RWPE1 (cell line): ENCODE results near the gene EXOSC10.
A peak's percentile ranks its signal among the peaks of the same experiment; 100 is the strongest.

Experiments
- CTCF ChIA-PET: fragments of 350-600 bp; sonication (Branson Sonifier 250); formaldehyde crosslinking; extraction: SDS; loops from one replicate; lab custom pipeline; 2021; lab: Yijun Ruan, JAX
- POLR2A ChIA-PET: fragments of 400-600 bp; formaldehyde crosslinking; extraction: SDS; loops from one replicate; lab custom pipeline; 2020; ENCODE audit warnings: antibody characterized with exemption; ENCODE audit not compliant: low non-redundant PET; lab: Yijun Ruan, JAX
- DNase-seq: peaks from one replicate; pipeline ENCODE4 v3.0.0; 2012; ENCODE audit warnings: low spot score
- H3K27ac ChIP-seq: fragments of 450-650 bp; 2 replicates; pipeline ENCODE4 v1.5.1; 2017
- TF ChIP-seq, protein P1 (sequence below): fragments of 450-650 bp; conservative IDR thresholded peaks from 2 replicates; pipeline ENCODE4 v1.5.1; 2017; ENCODE audit warnings: low read depth, mild to moderate bottlenecking

The EXOSC10 gene

DNA sequence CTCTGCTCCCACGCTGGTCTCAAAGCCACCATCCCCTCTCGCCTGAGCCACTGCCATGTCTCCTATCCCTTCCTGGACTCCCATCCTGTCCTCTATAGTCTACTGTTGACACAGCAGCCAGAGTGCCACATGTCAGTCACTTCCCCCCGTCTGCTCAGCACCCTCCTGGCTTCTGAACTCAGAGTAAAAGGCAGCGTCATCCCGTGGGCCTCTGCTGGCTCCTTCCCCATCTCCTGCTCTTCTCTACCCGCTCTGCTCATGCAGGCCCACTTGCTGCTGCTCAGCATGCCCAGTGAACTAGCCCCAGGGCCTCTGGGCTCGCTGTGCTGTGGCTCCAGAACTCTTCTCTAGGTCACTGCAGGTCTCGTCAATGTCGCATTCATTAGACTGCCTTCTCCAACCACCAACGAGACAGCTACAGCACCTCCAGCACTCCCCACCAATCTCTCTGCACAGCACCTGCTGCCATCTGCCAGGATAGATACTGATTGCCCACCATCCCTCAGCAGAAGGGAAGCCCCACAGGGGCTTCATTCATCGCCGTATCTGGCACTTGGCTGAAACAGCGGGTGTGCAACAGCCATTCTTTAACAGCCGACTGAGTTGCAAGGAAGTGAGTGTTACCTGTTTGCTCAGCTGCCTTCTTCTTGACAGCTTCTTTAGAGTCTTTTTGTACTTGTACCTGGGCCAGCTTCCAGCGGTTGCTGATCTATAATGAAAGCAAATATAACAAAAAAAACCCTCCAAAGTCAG lies 28.0 kb downstream of the EXOSC10 start:
- TF ChIP-seq, protein P1, sequence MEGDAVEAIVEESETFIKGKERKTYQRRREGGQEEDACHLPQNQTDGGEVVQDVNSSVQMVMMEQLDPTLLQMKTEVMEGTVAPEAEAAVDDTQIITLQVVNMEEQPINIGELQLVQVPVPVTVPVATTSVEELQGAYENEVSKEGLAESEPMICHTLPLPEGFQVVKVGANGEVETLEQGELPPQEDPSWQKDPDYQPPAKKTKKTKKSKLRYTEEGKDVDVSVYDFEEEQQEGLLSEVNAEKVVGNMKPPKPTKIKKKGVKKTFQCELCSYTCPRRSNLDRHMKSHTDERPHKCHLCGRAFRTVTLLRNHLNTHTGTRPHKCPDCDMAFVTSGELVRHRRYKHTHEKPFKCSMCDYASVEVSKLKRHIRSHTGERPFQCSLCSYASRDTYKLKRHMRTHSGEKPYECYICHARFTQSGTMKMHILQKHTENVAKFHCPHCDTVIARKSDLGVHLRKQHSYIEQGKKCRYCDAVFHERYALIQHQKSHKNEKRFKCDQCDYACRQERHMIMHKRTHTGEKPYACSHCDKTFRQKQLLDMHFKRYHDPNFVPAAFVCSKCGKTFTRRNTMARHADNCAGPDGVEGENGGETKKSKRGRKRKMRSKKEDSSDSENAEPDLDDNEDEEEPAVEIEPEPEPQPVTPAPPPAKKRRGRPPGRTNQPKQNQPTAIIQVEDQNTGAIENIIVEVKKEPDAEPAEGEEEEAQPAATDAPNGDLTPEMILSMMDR: no peak

DNA sequence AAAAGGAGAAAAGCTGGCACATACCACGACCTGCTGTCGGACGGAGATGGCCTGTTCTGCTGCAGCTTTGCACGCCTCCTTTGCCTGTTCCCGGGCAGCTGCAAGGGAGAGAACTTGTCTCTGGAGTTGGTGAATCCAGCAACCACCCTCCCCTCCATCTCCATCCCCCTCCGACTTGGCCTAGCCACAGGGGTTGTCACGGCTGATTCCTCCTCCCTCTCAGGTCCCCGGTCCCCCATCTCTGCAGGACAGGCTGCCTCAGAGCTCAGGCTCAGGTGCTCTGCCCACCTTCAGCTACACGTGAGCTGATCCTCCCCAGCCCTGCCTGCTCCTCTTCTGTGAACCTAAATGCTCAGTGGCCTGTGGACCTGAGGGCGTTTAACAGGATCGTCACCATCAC lies 28.8 kb downstream of the EXOSC10 start:
- TF ChIP-seq, protein P1: no peak
- peak overlapping the region; percentile 5; the same call in 1 of the 2 replicates for H3K27ac ChIP-seq
- POLR2A ChIA-PET: no interaction called here
- CTCF ChIA-PET: interaction anchor here (0.6 kb wide), 2 partner anchors 32 to 572 kb away, joined by 4 read pairs; no protein-coding TSS in a partner anchor
- DNase-seq: no peak

More for the DNA sequence above, 28.0 kb downstream of the EXOSC10 start:
- no peak for DNase-seq
- ChIA-PET CTCF (interaction anchor here (0.7 kb wide), 1 partner anchor 36 kb away, joined by 5 read pairs; no protein-coding TSS in a partner anchor), POLR2A (no interaction called here)
- H3K27ac ChIP-seq: peak overlapping the region; percentile 5

DNA sequence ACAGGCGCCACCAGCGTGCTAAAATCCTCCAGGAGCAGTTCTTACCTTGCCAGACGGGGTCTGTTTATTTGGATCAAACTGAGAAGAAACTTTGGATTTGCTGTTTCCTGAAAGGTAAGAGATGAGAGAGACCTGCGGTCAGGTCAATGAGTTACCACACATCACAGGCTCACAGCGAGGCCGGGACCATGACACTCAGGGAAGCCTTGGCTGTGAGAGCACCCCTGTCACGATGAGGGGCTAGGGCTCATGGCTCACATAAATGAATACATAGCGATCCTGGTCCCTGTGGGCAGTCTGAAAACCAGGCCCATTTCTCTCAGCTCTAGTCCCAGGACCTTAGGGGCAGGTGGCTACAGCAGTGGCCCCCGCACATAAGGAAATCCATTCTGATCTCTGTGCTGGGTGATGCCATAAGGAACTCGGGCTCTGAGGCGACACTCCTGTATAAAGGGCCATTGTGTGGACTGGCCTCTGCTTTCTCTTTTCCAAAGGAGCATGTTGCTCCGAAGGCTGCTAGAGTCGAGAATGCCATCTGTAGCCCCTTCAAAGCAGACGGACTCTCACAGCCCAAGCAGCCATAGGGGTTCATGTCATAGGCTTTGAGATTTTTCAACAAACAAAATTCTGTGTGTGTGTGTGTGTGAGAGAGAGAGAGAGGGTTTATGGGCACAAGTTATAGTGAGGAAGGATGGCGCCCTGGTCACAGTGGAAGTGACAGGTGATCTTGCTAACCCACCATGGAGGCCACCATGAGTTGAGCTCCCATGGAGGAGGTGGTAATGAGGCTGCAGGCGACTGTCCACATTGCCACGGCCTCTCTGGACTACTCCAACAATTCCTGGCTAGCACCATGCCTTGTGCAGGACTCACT lies 30.8 kb downstream of the EXOSC10 start:
- no peak for DNase-seq
- no peak overlapping the region for H3K27ac ChIP-seq
- CTCF ChIA-PET: no interaction called here
- POLR2A ChIA-PET: no interaction called here
- TF ChIP-seq, protein P1: no peak

DNA sequence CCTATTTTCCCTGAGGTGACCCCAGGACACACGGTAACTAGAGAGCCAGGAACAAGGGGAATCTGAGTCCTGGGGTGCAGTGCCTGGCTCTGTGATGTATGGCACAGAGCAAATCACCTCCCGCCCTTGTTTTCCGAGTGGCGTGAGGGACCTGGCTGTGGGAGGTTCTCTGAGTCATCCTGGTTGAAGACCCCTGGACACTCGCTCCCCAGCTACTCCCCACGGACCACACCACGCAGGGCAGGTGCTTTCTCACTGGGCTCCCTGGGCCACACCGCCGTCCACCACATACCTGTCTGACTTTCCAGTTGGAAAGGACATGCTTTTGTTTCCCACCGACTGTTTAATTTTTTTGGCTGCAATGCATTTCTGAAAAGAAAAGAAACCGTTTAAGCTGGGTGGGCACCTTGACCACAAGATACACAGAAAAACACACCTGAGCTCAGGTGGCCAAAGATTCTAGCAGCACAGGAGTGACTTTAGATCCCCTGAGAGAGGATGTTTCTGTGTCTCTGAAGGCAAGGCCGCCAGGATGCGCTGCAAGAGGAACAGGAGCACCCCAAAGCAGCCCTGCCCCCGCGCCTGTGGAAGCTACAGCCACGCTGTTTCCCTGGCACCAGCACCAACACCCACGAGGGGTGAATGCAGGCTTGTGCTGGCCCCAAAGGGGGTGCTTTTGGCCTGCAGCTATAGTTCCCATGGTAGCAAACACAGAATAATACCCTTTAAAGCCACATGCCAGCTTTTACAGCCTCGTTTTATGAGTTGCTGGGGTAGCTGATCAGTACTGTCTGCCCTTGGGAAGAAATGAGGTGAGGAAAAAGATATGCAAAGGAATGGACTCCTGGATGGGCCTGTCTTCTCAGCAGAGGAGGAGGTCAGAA lies 31.7 kb downstream of the EXOSC10 start:
- no peak for DNase-seq
- POLR2A ChIA-PET: no interaction called here
- CTCF ChIA-PET: interaction anchor here (0.7 kb wide), 1 partner anchor 11 kb away, joined by 3 read pairs; no protein-coding TSS in a partner anchor
- H3K27ac ChIP-seq: no peak overlapping the region
- TF ChIP-seq, protein P1: no peak

DNA sequence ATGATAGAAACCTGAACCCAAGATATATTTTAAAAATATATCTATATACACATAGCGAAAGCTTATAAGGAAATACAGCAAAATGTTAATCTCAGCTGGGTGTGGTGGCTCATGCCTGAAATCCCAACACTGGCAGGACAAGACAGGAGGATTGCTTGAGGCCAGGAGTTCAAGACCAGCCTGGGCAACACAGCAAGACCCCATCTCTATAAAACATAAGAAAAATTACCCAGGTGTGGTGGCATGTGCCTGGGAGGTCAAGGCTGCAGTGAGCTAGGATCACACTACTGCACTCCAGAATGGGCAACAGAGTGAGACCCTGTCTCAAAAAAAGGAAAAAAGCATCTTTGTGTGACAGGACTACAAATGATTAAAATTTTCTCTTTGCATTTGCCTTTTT lies 33.9 kb downstream of the EXOSC10 start:
- H3K27ac ChIP-seq: peak overlapping the region; percentile 6; the same call in 1 of the 2 replicates
- ChIA-PET CTCF (interaction anchor here (0.6 to 0.8 kb wide), 3 partner anchors 28 to 97 kb away, joined by 3 to 4 read pairs (median 3); no protein-coding TSS in a partner anchor), POLR2A (no interaction called here)
- DNase-seq: no peak
- TF ChIP-seq, protein P1: no peak
